Body of pancreas (tissue), 4 donors: ENCODE data around the gene IL18R1.

Source experiments
- CTCF ChIP-seq, 7 experiments: fragments of 450-650 bp in 4 of 7; fragments of 200-600 bp in 3 of 7; sonication (generic) in 3 of 7; IDR thresholded peaks; one replicate each; pipeline ENCODE4 v1.5.1; 2016 to 2019; ENCODE audit warnings: antibody characterized with exemption in 7 of 7
- POLR2A ChIP-seq, 3 donors: fragments of 450-650 bp; IDR thresholded peaks; one replicate each; pipeline ENCODE4 v1.6.1; 2016; ENCODE audit warnings: antibody characterized with exemption in 3 of 3, mild to moderate bottlenecking in 2 of 3

GRCh38 chr2:102336502-102336945, 19.1 kb upstream of the IL18R1 start:
- TF ChIP-seq CTCF (IDR thresholded peaks at IDR 0.05) (no peak), POLR2A (IDR thresholded peaks at IDR 0.05) (no peak)
